ENCODE data around the gene FOXP1. TPM values are rescaled to one million over a fixed set of nuclear protein-coding genes. Genes with fewer than 3 reads are reported as not detected.

FOXP1 gene
- total RNA-seq, 1 experiment from 2014 or later = 2.9 TPM

DNA sequence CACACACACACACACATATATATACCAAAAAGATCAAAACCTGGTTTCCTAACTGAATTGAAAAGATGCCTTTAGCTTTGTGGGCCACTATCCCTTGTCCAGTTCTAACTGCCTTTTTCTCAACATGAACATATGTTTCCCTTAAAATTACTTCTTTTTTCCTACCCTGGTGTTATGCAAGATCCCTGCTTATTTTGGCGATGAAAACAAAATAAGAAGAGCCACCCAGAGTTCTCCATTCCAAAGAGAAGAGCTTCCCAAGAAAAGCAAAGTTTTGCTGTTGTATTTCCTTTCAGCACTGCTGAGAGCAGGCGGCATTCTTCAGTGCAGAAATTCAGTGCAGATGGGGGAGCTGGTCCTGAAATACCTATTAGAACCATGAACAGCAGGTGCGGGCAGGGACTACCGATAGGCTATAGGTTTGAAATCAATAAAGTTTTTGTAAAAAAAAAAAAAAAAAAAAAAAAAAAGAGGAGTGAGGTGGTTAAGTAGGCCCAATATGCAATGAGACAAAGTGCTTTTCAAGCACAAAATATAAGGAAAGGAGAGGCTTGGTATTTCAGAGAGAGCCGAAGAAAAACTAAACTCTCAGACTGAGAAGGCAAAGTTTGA, 238.0 kb downstream of the FOXP1 start:
- BruUV-seq (replicated peaks) = no TSS peak
- ChIA-PET CTCF (no interaction called here), POLR2A (no interaction called here)
- ATAC-seq (no peak), DNase-seq (ENCODE audit: low read depth, low spot score) (no peak)
- Histone ChIP-seq H3K4me3 (ENCODE audit: low read depth in 2 of 2, low read length in 2 of 2) (no peak overlapping the region), H3K9me3 (ENCODE audit: control insufficient read depth, insufficient read depth, low read depth, low read length) (no peaks in the 10 kb centered on the region), H3K4me1 (ENCODE audit: control insufficient read depth, insufficient read depth, low read length) (no peaks in the 10 kb centered on the region), H3K27me3 (ENCODE audit: control insufficient read depth, insufficient read depth, low read length) (no peaks in the 10 kb centered on the region), H3K27ac (ENCODE audit: low read length) (no peak overlapping the region), H3K36me3 (ENCODE audit: control insufficient read depth, insufficient read depth, low read length) (no peaks in the 10 kb centered on the region)
- intact Hi-C loops (cut with micrococcal nuclease; ENCODE audit: unreplicated experiment) = no loop called here
- in situ Hi-C loops (cut with HindIII; ENCODE audit: low pct_unique_long_range_greater_than_20kb, low sequenced_read_pairs) = no loop called here
- TF ChIP-seq POLR2AphosphoS5 (IDR thresholded peaks at IDR 0.05; ENCODE audit: low read depth, low read length) (no peak), CTCF (IDR thresholded peaks at IDR 0.05) (no peak), TCF7L2 (IDR thresholded peaks at IDR 0.05; ENCODE audit: low read depth, low read length) (no peak), SIN3A (IDR thresholded peaks at IDR 0.05; ENCODE audit: borderline replicate concordance, insufficient read depth, low read depth, low read length) (no peak)
- TF ChIP-seq, protein P1, sequence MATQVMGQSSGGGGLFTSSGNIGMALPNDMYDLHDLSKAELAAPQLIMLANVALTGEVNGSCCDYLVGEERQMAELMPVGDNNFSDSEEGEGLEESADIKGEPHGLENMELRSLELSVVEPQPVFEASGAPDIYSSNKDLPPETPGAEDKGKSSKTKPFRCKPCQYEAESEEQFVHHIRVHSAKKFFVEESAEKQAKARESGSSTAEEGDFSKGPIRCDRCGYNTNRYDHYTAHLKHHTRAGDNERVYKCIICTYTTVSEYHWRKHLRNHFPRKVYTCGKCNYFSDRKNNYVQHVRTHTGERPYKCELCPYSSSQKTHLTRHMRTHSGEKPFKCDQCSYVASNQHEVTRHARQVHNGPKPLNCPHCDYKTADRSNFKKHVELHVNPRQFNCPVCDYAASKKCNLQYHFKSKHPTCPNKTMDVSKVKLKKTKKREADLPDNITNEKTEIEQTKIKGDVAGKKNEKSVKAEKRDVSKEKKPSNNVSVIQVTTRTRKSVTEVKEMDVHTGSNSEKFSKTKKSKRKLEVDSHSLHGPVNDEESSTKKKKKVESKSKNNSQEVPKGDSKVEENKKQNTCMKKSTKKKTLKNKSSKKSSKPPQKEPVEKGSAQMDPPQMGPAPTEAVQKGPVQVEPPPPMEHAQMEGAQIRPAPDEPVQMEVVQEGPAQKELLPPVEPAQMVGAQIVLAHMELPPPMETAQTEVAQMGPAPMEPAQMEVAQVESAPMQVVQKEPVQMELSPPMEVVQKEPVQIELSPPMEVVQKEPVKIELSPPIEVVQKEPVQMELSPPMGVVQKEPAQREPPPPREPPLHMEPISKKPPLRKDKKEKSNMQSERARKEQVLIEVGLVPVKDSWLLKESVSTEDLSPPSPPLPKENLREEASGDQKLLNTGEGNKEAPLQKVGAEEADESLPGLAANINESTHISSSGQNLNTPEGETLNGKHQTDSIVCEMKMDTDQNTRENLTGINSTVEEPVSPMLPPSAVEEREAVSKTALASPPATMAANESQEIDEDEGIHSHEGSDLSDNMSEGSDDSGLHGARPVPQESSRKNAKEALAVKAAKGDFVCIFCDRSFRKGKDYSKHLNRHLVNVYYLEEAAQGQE (IDR thresholded peaks at IDR 0.05; ENCODE audit: insufficient read depth in 1 of 2, low read depth in 2 of 2, low read length in 1 of 2) = no peak

- no peak for ATAC-seq
- DNase-seq (ENCODE audit: low read depth, low spot score) = no peak
- no peak overlapping the region for H3K4me3 ChIP-seq (ENCODE audit: low read depth in 2 of 2, low read length in 2 of 2)
- BruUV-seq (replicated peaks) = no TSS peak
- POLR2A ChIA-PET = no interaction called here
- no peaks in the 10 kb centered on the region for H3K36me3 ChIP-seq (ENCODE audit: control insufficient read depth, insufficient read depth, low read length)
- CTCF ChIA-PET = no interaction called here
- intact Hi-C loops (cut with micrococcal nuclease; ENCODE audit: unreplicated experiment) = no loop called here
- H3K4me1 ChIP-seq (ENCODE audit: control insufficient read depth, insufficient read depth, low read length) = no peaks in the 10 kb centered on the region
- H3K27ac ChIP-seq (ENCODE audit: low read length) = no peak overlapping the region
- in situ Hi-C loops (cut with HindIII; ENCODE audit: low pct_unique_long_range_greater_than_20kb, low sequenced_read_pairs) = no loop called here
- no peak for TF ChIP-seq POLR2AphosphoS5 (IDR thresholded peaks at IDR 0.05; ENCODE audit: low read depth, low read length)
- TF ChIP-seq CTCF (IDR thresholded peaks at IDR 0.05) = no peak
- TF ChIP-seq, protein P1 (IDR thresholded peaks at IDR 0.05; ENCODE audit: insufficient read depth in 1 of 2, low read depth in 2 of 2, low read length in 1 of 2) = no peak
- TF ChIP-seq TCF7L2 (IDR thresholded peaks at IDR 0.05; ENCODE audit: low read depth, low read length) = no peak
- no peak for TF ChIP-seq SIN3A (IDR thresholded peaks at IDR 0.05; ENCODE audit: borderline replicate concordance, insufficient read depth, low read depth, low read length)
- no peaks in the 10 kb centered on the region for H3K9me3 ChIP-seq (ENCODE audit: control insufficient read depth, insufficient read depth, low read depth, low read length)
- H3K27me3 ChIP-seq (ENCODE audit: control insufficient read depth, insufficient read depth, low read length) = no peaks in the 10 kb centered on the region
Observed at GRCh38 chr3:71341721-71342120, 241.8 kb downstream of the FOXP1 start.

Measured in Panc1 (cell line).